Peyer's patch (tissue), 4 donors: Measurements from ENCODE around the gene CHAT. TPM values are rescaled to one million over a fixed set of nuclear protein-coding genes. Genes with fewer than 3 reads are reported as not detected.

Experiments
- DNase-seq, 3 donors: peaks; one replicate each; pipeline ENCODE4 v3.0.0-alpha.2; 2017 to 2019
- H3K27ac ChIP-seq, 4 donors: fragments of 200-600 bp; sonication (generic); one replicate each; pipeline ENCODE4 v1.5.1; 2016 to 2019
- H3K27me3 ChIP-seq, 2 donors: fragments of 200-600 bp; sonication (generic); one replicate each; pipeline ENCODE4 v1.5.1; 2019
- H3K36me3 ChIP-seq, 3 donors: fragments of 200-600 bp; sonication (generic); one replicate each; pipeline ENCODE4 v1.5.1; 2016 to 2019
- H3K4me1 ChIP-seq, 4 donors: fragments of 200-600 bp; sonication (generic); one replicate each; pipeline ENCODE4 v1.5.1; 2016 to 2019
- H3K4me3 ChIP-seq, 4 donors: fragments of 200-600 bp; sonication (generic); 1 replicate in 3 of 4; 2 replicates in 1 of 4; pipeline ENCODE4 v1.5.1; 2016 to 2019; ENCODE audit warnings: mild to moderate bottlenecking in 1 of 4
- H3K9me3 ChIP-seq, 4 donors: fragments of 200-600 bp; sonication (generic); one replicate each; pipeline ENCODE4 v1.5.1; 2016 to 2019; ENCODE audit warnings: mild to moderate bottlenecking in 1 of 4
- CTCF ChIP-seq, 6 experiments: fragments of 450-650 bp in 4 of 6; fragments of 200-600 bp in 2 of 6; sonication (generic) in 1 of 6; IDR thresholded peaks; one replicate each; pipeline ENCODE4 v1.5.1; 2017 to 2019; ENCODE audit warnings: antibody characterized with exemption in 6 of 6, mild to moderate bottlenecking in 3 of 6, moderate library complexity in 1 of 6
- POLR2A ChIP-seq, 2 donors: fragments of 450-650 bp; IDR thresholded peaks; one replicate each; pipeline ENCODE4 v1.5.1; 2017; ENCODE audit warnings: antibody characterized with exemption in 2 of 2, mild to moderate bottlenecking in 2 of 2, moderate library complexity in 2 of 2
- total RNA-seq, 4 donors: library from RNA; depleted of rRNA; stranded (reverse); fragments of >200 nt; gene quantifications; one replicate each; pipeline ENCODE4 v1.1.0, GENCODE V29; 2016

CHAT gene
- total RNA-seq, 4 donors from 2014 or later = 2.1 to 3.8 (median 3.4) TPM; not detected in 1

GRCh38 chr10:49709934-49710333 lies 96.1 kb downstream of the CHAT start:
- Histone ChIP-seq H3K4me3 (no peak overlapping the region), H3K36me3 (no peaks in the 10 kb centered on the region), H3K27ac (no peak overlapping the region), H3K27me3 (no peaks in the 10 kb centered on the region), H3K9me3 (no peaks in the 10 kb centered on the region), H3K4me1 (no peaks in the 10 kb centered on the region)
- TF ChIP-seq CTCF (IDR thresholded peaks at IDR 0.05) (no peak), POLR2A (IDR thresholded peaks at IDR 0.05) (no peak)
- DNase-seq = no peak

- H3K36me3 ChIP-seq = no peaks in the 10 kb centered on the region
- H3K9me3 ChIP-seq = no peaks in the 10 kb centered on the region
These were observed 97.1 kb downstream of the CHAT start for GRCh38 chr10:49710966-49711365.

DNA sequence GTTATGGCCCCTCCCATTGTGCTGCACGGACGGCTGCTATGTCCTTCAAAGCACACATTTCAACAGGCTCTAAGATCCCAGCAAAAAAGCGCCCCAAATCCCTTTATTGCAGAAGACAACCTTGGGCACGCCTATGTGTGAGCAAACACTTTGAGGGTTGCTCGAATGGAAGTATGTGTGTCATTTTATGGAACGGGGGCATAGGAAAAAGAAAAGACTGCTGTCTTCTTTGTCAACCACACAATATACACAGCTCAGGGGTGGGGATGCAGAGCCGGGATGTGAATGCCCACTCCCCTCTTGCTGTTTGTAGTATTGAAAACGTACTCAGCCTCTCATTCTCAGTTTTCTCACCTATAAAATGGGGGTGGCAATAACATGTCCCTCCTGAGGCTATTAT lies 97.6 kb downstream of the CHAT start:
- TF ChIP-seq POLR2A (IDR thresholded peaks at IDR 0.05) = no peak
- no peak for TF ChIP-seq CTCF (IDR thresholded peaks at IDR 0.05)
- DNase-seq = no peak
- H3K4me1 ChIP-seq = no peaks in the 10 kb centered on the region

More at GRCh38 chr10:49710966-49711365, 97.1 kb downstream of the CHAT start:
- H3K4me3 ChIP-seq = no peak overlapping the region
- H3K27ac ChIP-seq = no peak overlapping the region
- no peak for DNase-seq
- no peaks in the 10 kb centered on the region for H3K4me1 ChIP-seq
- no peak for TF ChIP-seq CTCF (IDR thresholded peaks at IDR 0.05)
- TF ChIP-seq POLR2A (IDR thresholded peaks at IDR 0.05) = no peak
- no peaks in the 10 kb centered on the region for H3K27me3 ChIP-seq

DNA sequence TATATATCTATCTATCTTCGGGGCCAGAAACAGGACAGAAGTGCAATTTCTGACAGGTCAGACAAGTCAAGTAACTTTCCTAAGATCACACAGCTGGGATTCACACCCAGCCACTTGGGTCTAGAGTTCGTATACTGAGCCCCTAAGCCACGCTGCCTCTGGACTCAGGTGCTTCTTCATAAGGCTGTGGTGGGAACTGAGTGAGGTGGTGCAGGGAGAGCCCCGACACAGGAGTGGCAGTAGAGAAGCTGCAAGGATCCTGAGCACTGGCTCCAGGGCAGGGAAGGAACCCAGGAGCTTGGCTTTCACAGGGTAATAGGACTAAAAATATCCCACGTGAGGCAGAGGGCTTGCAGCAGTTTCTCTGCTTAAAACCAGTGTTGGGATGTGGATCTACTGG lies 99.4 kb downstream of the CHAT start:
- TF ChIP-seq CTCF (IDR thresholded peaks at IDR 0.05) = no peak
- no peak for TF ChIP-seq POLR2A (IDR thresholded peaks at IDR 0.05)
- Histone ChIP-seq H3K4me3 (no peak overlapping the region), H3K27me3 (no peaks in the 10 kb centered on the region), H3K4me1 (no peaks in the 10 kb centered on the region), H3K27ac (no peak overlapping the region), H3K36me3 (no peaks in the 10 kb centered on the region), H3K9me3 (no peaks in the 10 kb centered on the region)
- no peak for DNase-seq

More for the DNA sequence above, 97.6 kb downstream of the CHAT start:
- Histone ChIP-seq H3K36me3 (no peaks in the 10 kb centered on the region), H3K27ac (no peak overlapping the region), H3K4me3 (no peak overlapping the region), H3K9me3 (no peaks in the 10 kb centered on the region), H3K27me3 (no peaks in the 10 kb centered on the region)

Other genes with a start within 250 kb of the CHAT start
- not detected for gene DRGX, start 217.9 kb upstream of the CHAT start, total RNA-seq
- gene ERCC6, start 74.9 kb upstream of the CHAT start, total RNA-seq = 10 to 100 TPM; 17.9 to 33.0 (median 26.5) TPM
- gene SLC18A3, start 3.7 kb upstream of the CHAT start, total RNA-seq = under 1 TPM in 1 of 4 donors, not detected in 3; 0.47 TPM
- not detected for gene C10orf53, start 65.6 kb downstream of the CHAT start, total RNA-seq
- gene OGDHL, start 148.3 kb downstream of the CHAT start, total RNA-seq = 1 to 10 TPM; 1.7 to 4.3 (median 3.0) TPM